H1 (cell line): ENCODE data around the gene GRAMD4.

Source experiments
- ATF2 ChIP-seq: IDR thresholded peaks from 2 replicates; pipeline ENCODE4 v1.6.1; 2012; ENCODE audit warnings: low read length, inconsistent platforms
- BCL11A ChIP-seq, 2 experiments: IDR thresholded peaks; one replicate each; pipeline ENCODE4 v1.6.1; 2011; ENCODE audit warnings: low read depth in 2 of 2, low read length in 2 of 2, mild to moderate bottlenecking in 2 of 2
- CEBPB ChIP-seq: IDR thresholded peaks from 2 replicates; pipeline ENCODE4 v1.6.1; 2012; ENCODE audit warnings: low read depth, low read length
- EZH2 ChIP-seq: fragments of 200-600 bp; sonication (generic); IDR thresholded peaks from 2 replicates; pipeline ENCODE4 v1.7.1; 2012; ENCODE audit warnings: low read depth, mild to moderate bottlenecking, moderate library complexity, low read length, inconsistent platforms; ENCODE audit not compliant: severe bottlenecking
- POLR2AphosphoS5 ChIP-seq: IDR thresholded peaks from 2 replicates; pipeline ENCODE4 v1.6.1; 2011; ENCODE audit warnings: low read depth, low read length
- RNF2 ChIP-seq: fragments of 200-900, 300-1000 bp; sonication (generic); IDR thresholded peaks from 2 replicates; pipeline ENCODE4 v1.7.1; 2016; ENCODE audit warnings: borderline replicate concordance, low read depth, mild to moderate bottlenecking, antibody characterized with exemption, low read length; ENCODE audit not compliant: poor library complexity, severe bottlenecking; ENCODE audit errors: missing control alignments
- SRF ChIP-seq: IDR thresholded peaks from 2 replicates; pipeline ENCODE4 v1.6.1; 2011; ENCODE audit warnings: mild to moderate bottlenecking, low read depth, low read length, moderate library complexity
- TF ChIP-seq, protein P1 (sequence below): IDR thresholded peaks from 2 replicates; pipeline ENCODE4 v1.6.1; 2011; ENCODE audit warnings: low read length, improper control_type of control experiment
- TF ChIP-seq, protein P2 (sequence below), 3 experiments: IDR thresholded peaks; 1 replicate in 2 of 3; 2 replicates in 1 of 3; pipeline versions ENCODE4 v1.5.1 to v1.6.1; 2011; ENCODE audit warnings: low read length in 3 of 3, mild to moderate bottlenecking in 3 of 3, inconsistent platforms in 2 of 3, low read depth in 1 of 3, moderate library complexity in 1 of 3; ENCODE audit not compliant: insufficient read depth in 1 of 3; ENCODE audit errors: control extremely low read depth in 1 of 3

DNA sequence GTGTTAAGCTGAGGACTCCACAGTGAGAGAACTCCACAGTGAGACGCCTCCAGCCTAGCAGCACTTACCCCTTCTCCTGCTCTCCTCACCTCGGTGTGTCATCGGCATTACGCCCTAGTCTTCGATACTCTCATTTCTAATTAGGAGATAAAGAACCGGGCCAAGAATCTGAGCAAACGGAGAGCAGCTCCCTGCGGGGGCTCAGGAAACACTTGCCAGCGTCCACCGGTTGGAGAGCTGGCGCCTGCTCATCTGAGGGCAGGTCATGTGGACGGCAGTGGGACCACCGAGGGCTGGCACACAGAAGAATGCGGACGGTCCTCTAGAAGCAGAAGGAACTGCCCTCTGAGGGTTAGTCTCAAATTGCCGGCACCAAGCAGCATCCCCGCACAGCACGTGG lies 104.9 kb downstream of the GRAMD4 start:
- TF ChIP-seq, protein P1, sequence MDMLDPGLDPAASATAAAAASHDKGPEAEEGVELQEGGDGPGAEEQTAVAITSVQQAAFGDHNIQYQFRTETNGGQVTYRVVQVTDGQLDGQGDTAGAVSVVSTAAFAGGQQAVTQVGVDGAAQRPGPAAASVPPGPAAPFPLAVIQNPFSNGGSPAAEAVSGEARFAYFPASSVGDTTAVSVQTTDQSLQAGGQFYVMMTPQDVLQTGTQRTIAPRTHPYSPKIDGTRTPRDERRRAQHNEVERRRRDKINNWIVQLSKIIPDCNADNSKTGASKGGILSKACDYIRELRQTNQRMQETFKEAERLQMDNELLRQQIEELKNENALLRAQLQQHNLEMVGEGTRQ, result no peak
- TF ChIP-seq, protein P2, sequence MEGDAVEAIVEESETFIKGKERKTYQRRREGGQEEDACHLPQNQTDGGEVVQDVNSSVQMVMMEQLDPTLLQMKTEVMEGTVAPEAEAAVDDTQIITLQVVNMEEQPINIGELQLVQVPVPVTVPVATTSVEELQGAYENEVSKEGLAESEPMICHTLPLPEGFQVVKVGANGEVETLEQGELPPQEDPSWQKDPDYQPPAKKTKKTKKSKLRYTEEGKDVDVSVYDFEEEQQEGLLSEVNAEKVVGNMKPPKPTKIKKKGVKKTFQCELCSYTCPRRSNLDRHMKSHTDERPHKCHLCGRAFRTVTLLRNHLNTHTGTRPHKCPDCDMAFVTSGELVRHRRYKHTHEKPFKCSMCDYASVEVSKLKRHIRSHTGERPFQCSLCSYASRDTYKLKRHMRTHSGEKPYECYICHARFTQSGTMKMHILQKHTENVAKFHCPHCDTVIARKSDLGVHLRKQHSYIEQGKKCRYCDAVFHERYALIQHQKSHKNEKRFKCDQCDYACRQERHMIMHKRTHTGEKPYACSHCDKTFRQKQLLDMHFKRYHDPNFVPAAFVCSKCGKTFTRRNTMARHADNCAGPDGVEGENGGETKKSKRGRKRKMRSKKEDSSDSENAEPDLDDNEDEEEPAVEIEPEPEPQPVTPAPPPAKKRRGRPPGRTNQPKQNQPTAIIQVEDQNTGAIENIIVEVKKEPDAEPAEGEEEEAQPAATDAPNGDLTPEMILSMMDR (IDR thresholded peaks at IDR 0.05; ENCODE audit: control extremely low read depth in 1 of 3, insufficient read depth in 1 of 3, low read depth in 1 of 3, low read length in 3 of 3), result no peak
- TF ChIP-seq POLR2AphosphoS5, result no peak
- TF ChIP-seq SRF, result no peak
- no peak for TF ChIP-seq BCL11A (IDR thresholded peaks at IDR 0.05; ENCODE audit: low read depth in 2 of 2, low read length in 2 of 2)
- no peak for TF ChIP-seq EZH2
- TF ChIP-seq CEBPB, result no peak
- TF ChIP-seq RNF2, result no peak
- no peak for TF ChIP-seq ATF2
